ENCODE measurements around the gene ADGRG1.

ADGRG1 gene

GRCh38 chr16:57589374-57589773 is 39.1 kb upstream of the ADGRG1 start:
- Histone ChIP-seq H2AFZ (ENCODE audit: low read length) (no peak overlapping the region), H2BK15ac (ENCODE audit: low read length) (no peak overlapping the region), H2BK120ac (ENCODE audit: low read depth, low read length) (no peak overlapping the region), H2BK5ac (ENCODE audit: low read length) (no peak overlapping the region), H2AK5ac (ENCODE audit: low read depth, low read length) (no peak overlapping the region), H3K9ac (ENCODE audit: low read depth, low read length, poor library complexity) (no peak overlapping the region), H4K8ac (ENCODE audit: low read depth, low read length) (no peak overlapping the region), H3K4ac (ENCODE audit: low read length) (no peak overlapping the region), H3K79me1 (ENCODE audit: low read depth, low read length) (no peaks in the 10 kb centered on the region), H4K91ac (ENCODE audit: low read depth, low read length, poor library complexity) (no peak overlapping the region), H3K23ac (ENCODE audit: low read depth, low read length, poor library complexity) (no peak overlapping the region), H3K4me3 (ENCODE audit: low read length in 2 of 2) (no peak overlapping the region), H3K4me1 (ENCODE audit: control insufficient read depth in 2 of 2, insufficient read depth in 1 of 2, low read depth in 1 of 2, low read length in 2 of 2) (peaks cover 0 to 3% of the 10 kb centered on the region in 2 donors), H3K14ac (ENCODE audit: low read length) (no peak overlapping the region), H3K9me3 (replicated peaks in 1 of 2; ENCODE audit: control insufficient read depth in 2 of 2, insufficient read depth in 1 of 2, low read depth in 1 of 2, low read length in 2 of 2) (peaks cover 2 to 5% of the 10 kb centered on the region in 2 donors), H3K36me3 (replicated peaks in 1 of 2; ENCODE audit: control insufficient read depth in 2 of 2, insufficient read depth in 2 of 2, low read length in 2 of 2) (no peaks in the 10 kb centered on the region), H3K4me2 (ENCODE audit: insufficient read depth, low read length, poor library complexity, severe bottlenecking) (no peak overlapping the region), H2BK12ac (ENCODE audit: low read length) (no peak overlapping the region), H3K27ac (replicated peaks; ENCODE audit: low read length) (no peak overlapping the region), H3K27me3 (ENCODE audit: control insufficient read depth in 3 of 3, insufficient read depth in 3 of 3, low read depth in 1 of 3, low read length in 3 of 3) (no peaks in the 10 kb centered on the region), H3K18ac (ENCODE audit: low read length) (no peak overlapping the region)
- DNase-seq (ENCODE audit: low spot score) = no peak
- WGBS, 2 donors (ENCODE audit: extremely low coverage in 2 of 2, insufficient read length in 2 of 2, insufficient replicate concordance in 1 of 2) = no CpG with 5 or more reads among the region's 7 CpGs

GRCh38 chr16:57590654-57591085 is 37.8 kb upstream of the ADGRG1 start:
- Histone ChIP-seq H3K27ac (replicated peaks; ENCODE audit: low read length) (no peak overlapping the region), H3K4me3 (ENCODE audit: low read length in 2 of 2) (no peak overlapping the region), H2BK12ac (ENCODE audit: low read length) (no peak overlapping the region), H2BK15ac (ENCODE audit: low read length) (no peak overlapping the region), H3K9me3 (replicated peaks in 1 of 2; ENCODE audit: control insufficient read depth in 2 of 2, insufficient read depth in 1 of 2, low read depth in 1 of 2, low read length in 2 of 2) (peaks cover 2 to 5% of the 10 kb centered on the region in 2 donors), H3K23ac (ENCODE audit: low read depth, low read length, poor library complexity) (peak overlapping the region; percentile 69), H3K79me1 (ENCODE audit: low read depth, low read length) (no peaks in the 10 kb centered on the region), H3K36me3 (replicated peaks in 1 of 2; ENCODE audit: control insufficient read depth in 2 of 2, insufficient read depth in 2 of 2, low read length in 2 of 2) (no peaks in the 10 kb centered on the region), H3K27me3 (ENCODE audit: control insufficient read depth in 3 of 3, insufficient read depth in 3 of 3, low read depth in 1 of 3, low read length in 3 of 3) (no peaks in the 10 kb centered on the region), H2BK5ac (ENCODE audit: low read length) (no peak overlapping the region), H3K4ac (ENCODE audit: low read length) (no peak overlapping the region), H2AFZ (ENCODE audit: low read length) (peak overlapping the region; percentile 61), H3K14ac (ENCODE audit: low read length) (no peak overlapping the region), H4K8ac (ENCODE audit: low read depth, low read length) (peak overlapping the region; percentile 21), H3K9ac (ENCODE audit: low read depth, low read length, poor library complexity) (no peak overlapping the region), H2AK5ac (ENCODE audit: low read depth, low read length) (peak overlapping the region; percentile 61), H2BK120ac (ENCODE audit: low read depth, low read length) (no peak overlapping the region), H3K4me1 (ENCODE audit: control insufficient read depth in 2 of 2, insufficient read depth in 1 of 2, low read depth in 1 of 2, low read length in 2 of 2) (peaks cover 0 to 3% of the 10 kb centered on the region in 2 donors), H3K4me2 (ENCODE audit: insufficient read depth, low read length, poor library complexity, severe bottlenecking) (no peak overlapping the region), H4K91ac (ENCODE audit: low read depth, low read length, poor library complexity) (no peak overlapping the region), H3K18ac (ENCODE audit: low read length) (peak overlapping the region; percentile 53)
- WGBS, 2 donors (ENCODE audit: extremely low coverage in 2 of 2, insufficient read length in 2 of 2, insufficient replicate concordance in 1 of 2) = no CpG with 5 or more reads among the region's 8 CpGs
- DNase-seq (ENCODE audit: low spot score) = no peak

- H3K79me1 ChIP-seq (ENCODE audit: low read depth, low read length) = no peaks in the 10 kb centered on the region
- H3K4me3 ChIP-seq (ENCODE audit: low read length in 2 of 2) = no peak overlapping the region
- no peaks in the 10 kb centered on the region for H3K36me3 ChIP-seq (replicated peaks in 1 of 2; ENCODE audit: control insufficient read depth in 2 of 2, insufficient read depth in 2 of 2, low read length in 2 of 2)
- no CpG with 5 or more reads among the region's 9 CpGs for WGBS, 2 donors (ENCODE audit: extremely low coverage in 2 of 2, insufficient read length in 2 of 2, insufficient replicate concordance in 1 of 2)
- H2BK120ac ChIP-seq (ENCODE audit: low read depth, low read length) = no peak overlapping the region
- peaks cover 0 to 3% of the 10 kb centered on the region in 2 donors for H3K4me1 ChIP-seq (ENCODE audit: control insufficient read depth in 2 of 2, insufficient read depth in 1 of 2, low read depth in 1 of 2, low read length in 2 of 2)
- no peak overlapping the region for H3K14ac ChIP-seq (ENCODE audit: low read length)
- H2BK12ac ChIP-seq (ENCODE audit: low read length) = no peak overlapping the region
- H2BK5ac ChIP-seq (ENCODE audit: low read length) = no peak overlapping the region
- H3K27ac ChIP-seq (replicated peaks; ENCODE audit: low read length) = no peak overlapping the region
- no peak overlapping the region for H4K91ac ChIP-seq (ENCODE audit: low read depth, low read length, poor library complexity)
- H3K4me2 ChIP-seq (ENCODE audit: insufficient read depth, low read length, poor library complexity, severe bottlenecking) = no peak overlapping the region
- H2AK5ac ChIP-seq (ENCODE audit: low read depth, low read length) = peak overlapping the region; percentile 61
- no peak overlapping the region for H3K9ac ChIP-seq (ENCODE audit: low read depth, low read length, poor library complexity)
- peak overlapping the region; percentile 6 for H3K18ac ChIP-seq (ENCODE audit: low read length)
- H3K4ac ChIP-seq (ENCODE audit: low read length) = no peak overlapping the region
- H2AFZ ChIP-seq (ENCODE audit: low read length) = peak overlapping the region; percentile 61
- peak; percentile 67 for DNase-seq (ENCODE audit: low spot score)
- no peak overlapping the region for H2BK15ac ChIP-seq (ENCODE audit: low read length)
- no peaks in the 10 kb centered on the region for H3K27me3 ChIP-seq (ENCODE audit: control insufficient read depth in 3 of 3, insufficient read depth in 3 of 3, low read depth in 1 of 3, low read length in 3 of 3)
- H3K23ac ChIP-seq (ENCODE audit: low read depth, low read length, poor library complexity) = no peak overlapping the region
- peaks cover 2 to 5% of the 10 kb centered on the region in 2 donors for H3K9me3 ChIP-seq (replicated peaks in 1 of 2; ENCODE audit: control insufficient read depth in 2 of 2, insufficient read depth in 1 of 2, low read depth in 1 of 2, low read length in 2 of 2)
- H4K8ac ChIP-seq (ENCODE audit: low read depth, low read length) = no peak overlapping the region
Observed at GRCh38 chr16:57591086-57591869, 37.2 kb upstream of the ADGRG1 start.

GRCh38 chr16:57591870-57592485 is 36.5 kb upstream of the ADGRG1 start:
- Histone ChIP-seq H2AFZ (ENCODE audit: low read length) (no peak overlapping the region), H3K27me3 (ENCODE audit: control insufficient read depth in 3 of 3, insufficient read depth in 3 of 3, low read depth in 1 of 3, low read length in 3 of 3) (no peaks in the 10 kb centered on the region), H2BK15ac (ENCODE audit: low read length) (no peak overlapping the region), H3K79me1 (ENCODE audit: low read depth, low read length) (no peaks in the 10 kb centered on the region), H2BK5ac (ENCODE audit: low read length) (no peak overlapping the region), H2BK120ac (ENCODE audit: low read depth, low read length) (no peak overlapping the region), H4K8ac (ENCODE audit: low read depth, low read length) (no peak overlapping the region), H3K9ac (ENCODE audit: low read depth, low read length, poor library complexity) (no peak overlapping the region), H3K27ac (replicated peaks; ENCODE audit: low read length) (no peak overlapping the region), H2AK5ac (ENCODE audit: low read depth, low read length) (no peak overlapping the region), H3K4me1 (ENCODE audit: control insufficient read depth in 2 of 2, insufficient read depth in 1 of 2, low read depth in 1 of 2, low read length in 2 of 2) (peaks cover 0 to 3% of the 10 kb centered on the region in 2 donors), H3K23ac (ENCODE audit: low read depth, low read length, poor library complexity) (no peak overlapping the region), H3K4me3 (ENCODE audit: low read length in 2 of 2) (no peak overlapping the region), H2BK12ac (ENCODE audit: low read length) (no peak overlapping the region), H3K18ac (ENCODE audit: low read length) (no peak overlapping the region), H3K4ac (ENCODE audit: low read length) (no peak overlapping the region), H4K91ac (ENCODE audit: low read depth, low read length, poor library complexity) (no peak overlapping the region), H3K36me3 (replicated peaks in 1 of 2; ENCODE audit: control insufficient read depth in 2 of 2, insufficient read depth in 2 of 2, low read length in 2 of 2) (no peaks in the 10 kb centered on the region), H3K9me3 (replicated peaks in 1 of 2; ENCODE audit: control insufficient read depth in 2 of 2, insufficient read depth in 1 of 2, low read depth in 1 of 2, low read length in 2 of 2) (peaks cover 2 to 5% of the 10 kb centered on the region in 2 donors), H3K4me2 (ENCODE audit: insufficient read depth, low read length, poor library complexity, severe bottlenecking) (no peak overlapping the region), H3K14ac (ENCODE audit: low read length) (no peak overlapping the region)
- no CpG with 5 or more reads among the region's 7 CpGs for WGBS, 2 donors (ENCODE audit: extremely low coverage in 2 of 2, insufficient read length in 2 of 2, insufficient replicate concordance in 1 of 2)
- no peak for DNase-seq (ENCODE audit: low spot score)

Measured in neuronal stem cell (in vitro differentiated cells).